SIG-M5 treated with dmso at 0.1 percent for 504 hours (cell line): ENCODE data around the gene PPP4R3B.

Source experiments
- DNase-seq: peaks from one replicate; lab custom pipeline; 2025; ENCODE audit not compliant: unreplicated experiment; lab: John Stamatoyannopoulos, UW

PPP4R3B gene

GRCh38 chr2:55617175-55618024, at the start of gene PPP4R3B:
Gene PPP4R3B, minus strand, starts transcription at chr2:55617622. Its CDS starts 337 bp downstream, at chr2:55617285.
- peak; percentile 99 for DNase-seq

DNA sequence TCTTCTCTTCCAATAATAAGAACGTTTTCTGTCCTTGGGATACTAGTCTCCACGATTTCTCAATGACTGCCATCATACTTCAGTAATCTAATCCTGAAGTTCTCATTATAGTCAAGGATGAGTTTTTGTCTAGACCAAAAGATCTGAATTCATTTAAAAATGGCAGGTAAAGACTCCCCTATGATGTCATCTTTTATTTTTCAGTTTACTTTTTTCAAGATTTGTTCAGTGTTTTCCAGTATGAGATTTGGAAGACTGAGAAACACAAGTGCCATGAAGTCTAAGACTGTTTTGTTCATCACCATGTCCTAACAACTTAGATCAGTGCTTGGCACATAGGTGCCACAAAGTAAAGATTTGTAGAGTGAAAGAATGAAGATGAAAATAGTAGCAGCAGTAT, 35.8 kb upstream of the PPP4R3B start:
- DNase-seq: no peak

DNA sequence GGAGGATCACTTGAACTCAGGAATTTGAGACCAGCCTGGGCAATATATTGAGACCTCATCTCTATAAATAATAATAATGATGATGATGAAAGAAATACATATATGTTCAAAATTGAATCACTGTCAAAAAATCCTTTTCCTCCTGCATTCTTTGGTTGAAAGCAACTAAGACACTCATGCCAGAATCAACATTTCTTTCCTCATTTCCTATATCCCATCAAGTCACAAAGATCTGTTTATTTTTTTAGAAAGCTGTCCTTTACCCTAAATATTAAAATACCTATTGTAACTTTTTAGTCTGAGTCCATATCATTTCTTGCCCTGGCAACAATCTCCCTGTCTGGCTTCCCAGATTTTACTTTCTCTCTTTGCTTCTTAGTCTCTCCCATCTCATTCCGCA, 31.8 kb upstream of the PPP4R3B start:
- DNase-seq: no peak

- no peak for DNase-seq
Observed at GRCh38 chr2:55636831-55637230, 19.4 kb upstream of the PPP4R3B start.

DNA sequence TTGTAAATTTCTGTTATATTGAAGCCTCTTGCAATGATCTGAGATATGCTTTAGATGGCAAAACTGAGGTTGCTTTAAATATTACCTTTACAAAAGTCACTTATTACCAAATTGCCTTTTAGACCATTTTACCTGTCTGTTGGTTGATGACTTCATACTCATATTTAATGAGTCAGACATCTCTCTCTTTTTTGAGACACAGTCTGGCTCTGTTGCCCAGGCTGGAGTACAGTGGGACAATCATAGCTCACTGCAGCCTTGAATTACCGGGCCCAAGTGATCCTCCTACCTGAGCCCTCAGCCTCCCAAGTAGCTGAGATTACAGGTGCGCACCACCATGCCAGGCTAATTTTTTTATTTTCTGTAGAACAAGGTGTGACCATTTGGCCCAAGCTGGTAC, 11.5 kb upstream of the PPP4R3B start:
- DNase-seq: no peak

GRCh38 chr2:55627915-55628314, 10.5 kb upstream of the PPP4R3B start:
- no peak for DNase-seq

DNA sequence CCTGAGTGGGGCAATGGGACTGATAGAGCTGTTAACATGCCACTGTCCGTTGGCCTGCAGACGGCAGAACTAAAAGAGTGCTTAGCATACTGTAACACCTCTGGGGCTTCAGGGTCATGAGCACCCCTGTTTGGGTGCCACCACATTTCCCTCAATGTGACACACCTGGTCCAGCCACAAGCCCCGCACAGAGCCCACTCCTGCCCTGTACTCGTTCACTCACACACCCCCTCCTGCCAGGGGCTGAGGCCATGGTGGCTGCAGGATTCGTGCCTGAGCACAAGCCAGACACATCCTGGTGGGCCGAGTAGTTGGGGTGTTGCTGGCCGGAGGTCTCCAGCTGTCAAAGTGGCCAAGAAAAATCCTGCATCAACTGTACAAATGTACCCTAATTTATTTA, 4.4 kb upstream of the PPP4R3B start:
- DNase-seq: no peak

- DNase-seq: peak; percentile 64
Observed at GRCh38 chr2:55620123-55620779, 2.8 kb upstream of the PPP4R3B start.

DNA sequence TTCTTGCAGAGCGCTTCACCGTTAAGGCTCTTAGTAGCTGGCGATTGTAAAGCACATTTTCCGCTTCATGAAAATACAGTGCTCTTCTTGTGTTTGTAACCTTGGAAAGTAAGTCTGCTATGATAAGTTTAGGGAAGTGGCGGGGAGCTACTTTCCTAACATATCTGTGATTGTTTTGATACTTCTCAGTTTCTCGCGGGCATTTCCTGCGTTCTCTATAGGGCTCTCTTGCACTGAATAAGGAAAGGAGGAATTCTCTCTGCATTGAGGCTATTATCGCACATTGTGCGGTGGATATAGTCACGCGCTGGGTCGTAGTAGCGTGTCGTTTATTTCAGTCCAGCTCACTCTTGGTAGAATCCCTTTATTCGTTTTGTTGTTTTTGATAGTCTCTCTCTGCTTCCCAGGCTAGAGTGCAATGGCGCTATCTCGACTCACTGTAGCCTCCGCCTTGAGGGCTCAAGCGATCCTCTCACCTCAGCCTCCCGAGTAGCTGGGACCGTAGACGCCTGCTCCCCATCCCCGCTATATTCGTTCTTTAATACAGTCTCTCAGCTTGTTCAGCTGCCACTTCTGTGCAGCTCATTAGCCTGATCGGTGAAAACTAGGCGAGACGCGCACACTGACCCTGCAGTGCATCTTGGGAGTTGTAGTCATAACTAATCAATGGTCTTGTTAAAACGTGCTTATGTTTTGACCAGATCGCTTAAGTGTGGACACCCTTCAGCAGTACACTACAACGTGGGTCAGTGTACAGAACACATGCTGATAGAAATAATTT, 1.0 kb upstream of the PPP4R3B start:
- peak; percentile 69 for DNase-seq

GRCh38 chr2:55618025-55618274, 528 bp upstream of the PPP4R3B start:
- no peak for DNase-seq

- peak; percentile 75 for DNase-seq
Observed at GRCh38 chr2:55616551-55617174, 759 bp downstream of the PPP4R3B start.

DNA sequence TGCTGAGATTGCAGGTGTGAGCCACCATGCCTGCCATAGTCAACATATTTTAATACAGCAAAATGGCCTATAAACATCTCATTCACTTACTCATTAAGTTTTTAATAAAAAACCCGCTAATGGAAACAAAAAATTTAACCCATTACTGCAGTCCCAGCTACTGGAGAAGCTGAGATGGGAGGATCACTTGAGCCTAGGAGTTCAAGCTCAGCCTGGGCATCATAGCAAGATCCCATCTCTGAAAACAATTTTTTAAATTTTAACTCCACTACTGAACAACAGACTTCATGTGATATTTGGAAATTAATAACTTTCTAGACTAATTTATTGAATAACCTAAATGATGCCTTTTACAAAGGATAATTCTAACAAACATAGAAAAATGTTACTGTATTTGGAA, 5.4 kb downstream of the PPP4R3B start:
- DNase-seq: no peak

- DNase-seq: no peak
Observed at GRCh38 chr2:55610954-55611743, 6.3 kb downstream of the PPP4R3B start.

DNA sequence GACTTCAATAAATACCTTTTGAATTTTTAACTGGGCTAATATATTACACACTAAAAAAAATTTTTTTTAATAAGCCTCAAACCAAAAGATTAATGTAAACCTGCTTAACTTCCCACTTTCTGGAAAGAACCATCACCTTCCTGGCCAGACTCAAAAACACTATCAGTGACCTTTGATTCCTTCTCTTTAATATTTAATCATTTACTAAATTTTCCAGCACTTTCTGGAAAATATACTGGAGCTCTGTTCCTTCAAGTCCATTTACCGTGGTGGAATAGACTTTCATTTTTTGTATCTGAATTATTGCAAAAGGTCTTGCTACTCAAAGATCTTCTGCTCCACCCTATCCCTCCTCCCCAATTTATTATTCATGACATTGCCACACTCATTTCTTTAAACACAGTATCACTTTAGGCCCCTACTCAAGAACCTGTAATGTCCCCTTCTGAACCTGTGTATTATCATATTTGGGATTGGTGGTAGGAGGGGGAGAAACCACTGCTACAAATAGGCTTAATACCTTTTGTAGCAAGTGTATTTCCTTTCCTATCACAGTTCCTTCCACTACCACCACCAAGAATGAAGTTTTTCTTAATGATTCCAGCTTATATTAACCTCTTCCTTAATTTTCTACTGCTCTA, 7.4 kb downstream of the PPP4R3B start:
- DNase-seq: no peak

DNA sequence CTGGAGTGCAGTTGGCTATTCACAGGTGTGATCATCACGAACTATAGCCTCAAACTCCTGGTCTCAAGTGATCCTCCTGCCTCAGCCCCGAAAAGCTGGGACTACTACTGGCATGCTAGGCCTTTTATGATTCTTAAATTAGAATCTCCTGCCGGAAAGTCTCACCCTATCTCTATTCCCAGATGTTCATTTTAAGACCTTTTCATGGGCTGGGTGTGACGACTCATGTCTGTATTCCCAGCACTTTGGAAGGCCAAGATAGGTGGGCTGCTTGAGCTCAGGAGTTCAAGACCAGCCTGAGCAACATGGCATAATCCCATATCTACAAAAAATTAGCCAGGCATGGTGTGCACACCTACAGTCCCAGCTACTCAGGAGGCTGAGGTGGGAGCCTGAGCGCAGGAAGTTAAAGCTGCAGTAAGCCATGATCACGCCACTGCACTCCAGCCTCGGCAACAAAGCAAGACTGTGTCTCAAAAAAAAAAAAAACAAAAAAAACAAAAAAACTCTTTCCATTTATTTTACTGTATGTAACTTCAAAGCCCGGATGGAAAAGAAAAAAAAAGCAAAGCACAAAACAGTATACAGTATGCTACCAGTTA, 8.1 kb downstream of the PPP4R3B start:
- no peak for DNase-seq

GRCh38 chr2:55607717-55608116, 9.7 kb downstream of the PPP4R3B start:
- no peak for DNase-seq

DNA sequence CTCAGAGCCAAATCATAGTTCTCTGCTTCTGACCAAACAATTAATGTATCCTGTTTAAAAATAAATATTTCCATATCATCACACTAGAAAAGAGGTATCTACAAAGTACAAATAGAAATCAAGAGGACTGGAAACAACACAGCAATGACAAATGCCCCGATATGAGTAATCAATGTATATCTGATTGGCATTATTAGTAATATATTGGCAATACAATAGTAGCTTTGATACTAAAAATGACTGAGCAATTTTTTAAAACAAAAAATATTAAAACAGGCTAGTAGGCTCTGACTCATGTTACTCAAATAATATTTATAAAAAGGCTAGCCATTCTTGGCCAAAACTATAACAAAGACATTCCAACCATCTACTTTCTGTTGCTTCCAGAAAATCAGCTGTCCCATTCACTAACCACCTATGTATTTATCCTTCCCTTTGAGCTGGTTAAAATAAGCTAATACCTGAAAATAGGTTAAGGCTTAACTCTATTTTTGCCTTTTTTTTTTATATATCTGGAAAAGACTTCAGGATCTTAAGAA, 13.3 kb downstream of the PPP4R3B start:
- no peak for DNase-seq

DNA sequence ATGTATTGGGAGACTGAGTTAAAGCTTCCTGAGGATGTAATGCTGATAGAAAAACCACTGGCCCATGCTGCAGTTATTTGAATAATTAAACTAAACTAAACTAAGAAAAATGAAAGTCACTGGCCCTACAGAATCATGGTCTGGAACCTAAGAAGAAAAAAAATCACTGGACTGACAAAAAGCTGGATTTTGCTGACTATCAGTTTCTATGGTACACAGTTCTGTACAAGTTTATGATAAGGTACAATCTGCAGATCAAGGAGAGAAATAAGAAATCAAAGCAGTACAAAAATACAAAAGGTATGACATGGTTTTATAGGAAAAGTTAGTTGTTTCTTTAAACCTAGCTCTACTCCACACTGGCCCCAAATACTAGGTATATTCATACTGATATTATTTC, 15.6 kb downstream of the PPP4R3B start:
- DNase-seq: no peak

DNA sequence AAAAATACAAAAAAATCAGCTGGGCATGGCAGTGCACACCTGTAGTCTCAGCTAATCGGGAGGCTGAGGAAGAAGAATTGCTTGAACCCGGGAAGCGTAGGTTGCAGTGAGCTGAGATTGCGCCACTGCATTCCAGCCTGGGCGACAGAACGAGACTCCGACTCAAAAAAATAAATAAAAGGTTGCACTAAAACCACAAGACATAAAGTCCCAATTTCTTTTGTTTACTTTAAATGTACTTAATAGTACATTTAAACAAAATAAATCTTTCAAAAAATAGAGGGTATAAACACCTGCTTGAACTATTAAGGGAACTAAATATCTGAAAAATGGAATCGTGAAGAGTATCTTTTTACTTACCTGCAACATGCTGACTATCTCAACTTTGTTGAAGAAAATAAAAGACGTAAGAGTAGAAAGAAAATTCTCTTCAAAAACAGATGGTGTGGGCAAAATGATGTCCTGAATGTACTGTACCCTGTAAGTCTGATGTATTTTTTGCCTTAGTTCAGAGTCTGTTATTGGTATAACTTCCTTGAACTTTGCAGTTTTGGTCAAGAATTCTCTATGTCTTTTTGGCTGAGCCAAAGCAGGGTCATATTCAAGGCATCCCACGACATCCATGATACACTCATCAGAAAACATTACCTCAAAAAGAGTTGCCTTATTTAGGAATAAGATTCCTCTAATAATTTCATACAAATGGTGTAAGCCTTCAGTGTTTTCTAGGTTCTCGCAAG, 19.2 kb downstream of the PPP4R3B start:
- DNase-seq: no peak
